ENCODE results near the gene SDCCAG8.

- no peak for TF ChIP-seq POLR2A (IDR thresholded peaks at IDR 0.05; ENCODE audit: low read length)
- no peak for TF ChIP-seq GATA1 (IDR thresholded peaks at IDR 0.05; ENCODE audit: low read depth, low read length)
Measured at GRCh38 chr1:243320224-243320623, 64.4 kb downstream of the SDCCAG8 start.

Measured in erythroblast (primary cell).